ENCODE results near the gene CYB561A3.

GRCh38 chr11:61303725-61304124 is 58.0 kb downstream of the CYB561A3 start:
- TF ChIP-seq EZH2phosphoT487 (IDR thresholded peaks at IDR 0.05; ENCODE audit: borderline replicate concordance, low read depth, low read length), result no peak
- TF ChIP-seq, protein P1, sequence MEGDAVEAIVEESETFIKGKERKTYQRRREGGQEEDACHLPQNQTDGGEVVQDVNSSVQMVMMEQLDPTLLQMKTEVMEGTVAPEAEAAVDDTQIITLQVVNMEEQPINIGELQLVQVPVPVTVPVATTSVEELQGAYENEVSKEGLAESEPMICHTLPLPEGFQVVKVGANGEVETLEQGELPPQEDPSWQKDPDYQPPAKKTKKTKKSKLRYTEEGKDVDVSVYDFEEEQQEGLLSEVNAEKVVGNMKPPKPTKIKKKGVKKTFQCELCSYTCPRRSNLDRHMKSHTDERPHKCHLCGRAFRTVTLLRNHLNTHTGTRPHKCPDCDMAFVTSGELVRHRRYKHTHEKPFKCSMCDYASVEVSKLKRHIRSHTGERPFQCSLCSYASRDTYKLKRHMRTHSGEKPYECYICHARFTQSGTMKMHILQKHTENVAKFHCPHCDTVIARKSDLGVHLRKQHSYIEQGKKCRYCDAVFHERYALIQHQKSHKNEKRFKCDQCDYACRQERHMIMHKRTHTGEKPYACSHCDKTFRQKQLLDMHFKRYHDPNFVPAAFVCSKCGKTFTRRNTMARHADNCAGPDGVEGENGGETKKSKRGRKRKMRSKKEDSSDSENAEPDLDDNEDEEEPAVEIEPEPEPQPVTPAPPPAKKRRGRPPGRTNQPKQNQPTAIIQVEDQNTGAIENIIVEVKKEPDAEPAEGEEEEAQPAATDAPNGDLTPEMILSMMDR (conservative IDR thresholded peaks at IDR 0.05; ENCODE audit: low read length), result no peak

All from OCI-LY7 (cell line).